ENCODE data around the gene ARHGEF9. TPM values are rescaled to one million over a fixed set of nuclear protein-coding genes. Genes with fewer than 3 reads are reported as not detected.

The ARHGEF9 gene
- total RNA-seq, 1 experiment from 2014 or later, result 16.7 TPM

- Histone ChIP-seq H3K36me3 (ENCODE audit: control insufficient read depth, insufficient read depth, low read length) (no peaks in the 10 kb centered on the region), H3K9me3 (ENCODE audit: control insufficient read depth, insufficient read depth, low read depth, low read length) (no peaks in the 10 kb centered on the region), H3K27ac (ENCODE audit: low read length) (peak overlapping the region; percentile 77), H3K27me3 (ENCODE audit: control insufficient read depth, insufficient read depth, low read length) (no peaks in the 10 kb centered on the region), H3K4me3 (ENCODE audit: low read depth in 2 of 2, low read length in 2 of 2) (peak overlapping the region; percentile 76 to 82; a peak in 3 of 4 replicates), H3K4me1 (ENCODE audit: control insufficient read depth, insufficient read depth, low read length) (peaks cover 10% of the 10 kb centered on the region)
- POLR2A ChIA-PET, result no interaction called here
- in situ Hi-C loops (cut with HindIII; ENCODE audit: low pct_unique_long_range_greater_than_20kb, low sequenced_read_pairs) (no loop called here), intact Hi-C loops (cut with micrococcal nuclease; ENCODE audit: unreplicated experiment) (no loop called here)
- DNase-seq (ENCODE audit: low read depth, low spot score) (no peak), ATAC-seq (no peak)
- no TSS peak for BruUV-seq (replicated peaks)
- no peak for TF ChIP-seq CTCF (IDR thresholded peaks at IDR 0.05)
- TF ChIP-seq SIN3A (IDR thresholded peaks at IDR 0.05; ENCODE audit: borderline replicate concordance, insufficient read depth, low read depth, low read length), result no peak
- no peak for TF ChIP-seq TCF7L2 (IDR thresholded peaks at IDR 0.05; ENCODE audit: low read depth, low read length)
- no peak for TF ChIP-seq REST (IDR thresholded peaks at IDR 0.05; ENCODE audit: insufficient read depth in 1 of 2, low read depth in 2 of 2, low read length in 1 of 2)
- no peak for TF ChIP-seq POLR2AphosphoS5 (IDR thresholded peaks at IDR 0.05; ENCODE audit: low read depth, low read length)
- CTCF ChIA-PET, result no interaction called here
Measured at GRCh38 chrX:63755892-63756291, 29.1 kb downstream of the ARHGEF9 start.

- Histone ChIP-seq H3K9me3 (ENCODE audit: control insufficient read depth, insufficient read depth, low read depth, low read length) (no peaks in the 10 kb centered on the region), H3K4me3 (ENCODE audit: low read depth in 2 of 2, low read length in 2 of 2) (peak overlapping the region; percentile 76 to 82), H3K4me1 (ENCODE audit: control insufficient read depth, insufficient read depth, low read length) (peaks cover 10% of the 10 kb centered on the region), H3K27ac (ENCODE audit: low read length) (peak overlapping the region; percentile 77), H3K36me3 (ENCODE audit: control insufficient read depth, insufficient read depth, low read length) (no peaks in the 10 kb centered on the region), H3K27me3 (ENCODE audit: control insufficient read depth, insufficient read depth, low read length) (no peaks in the 10 kb centered on the region)
- DNase-seq (ENCODE audit: low read depth, low spot score) (peak; percentile 78), ATAC-seq (peak; percentile 100)
- intact Hi-C loops (cut with micrococcal nuclease; ENCODE audit: unreplicated experiment), result no loop called here
- BruUV-seq (replicated peaks), result no TSS peak
- ChIA-PET CTCF (interaction anchor here (0.6 kb wide), 1 partner anchor 33 kb away, joined by 5 read pairs; no protein-coding TSS in a partner anchor), POLR2A (no interaction called here)
- TF ChIP-seq TCF7L2 (IDR thresholded peaks at IDR 0.05; ENCODE audit: low read depth, low read length) (peak; percentile 20; the same call in 1 of the 2 replicates), REST (IDR thresholded peaks at IDR 0.05; ENCODE audit: insufficient read depth in 1 of 2, low read depth in 2 of 2, low read length in 1 of 2) (no peak), CTCF (IDR thresholded peaks at IDR 0.05) (no peak), POLR2AphosphoS5 (IDR thresholded peaks at IDR 0.05; ENCODE audit: low read depth, low read length) (peak; percentile 60), SIN3A (IDR thresholded peaks at IDR 0.05; ENCODE audit: borderline replicate concordance, insufficient read depth, low read depth, low read length) (0 out of 2 replicates have a peak, but pooled peaks have one; percentile 52)
- in situ Hi-C loops (cut with HindIII; ENCODE audit: low pct_unique_long_range_greater_than_20kb, low sequenced_read_pairs), result no loop called here
Measured at GRCh38 chrX:63754860-63755579, 30.0 kb downstream of the ARHGEF9 start.
